Natural killer cell (primary cell): ENCODE results near the gene DEAF1. TPM values are rescaled to one million over a fixed set of nuclear protein-coding genes. Genes with fewer than 3 reads are reported as not detected.

Experiments
- ATAC-seq, 3 donors: fragments of 150-1000 bp in 2 of 3; fragments of 200-7000 bp in 1 of 3; cut with Tn5 transposase; 1 replicate in 1 of 3; 2 replicates in 2 of 3; pipeline ENCODE4 v1.10.0; 2021; ENCODE audit warnings: mild to moderate bottlenecking in 2 of 3, moderate library complexity in 2 of 3
- DNase-seq, 2 donors: peaks; one replicate each; pipeline versions ENCODE4 v3.0.0 to v3.0.0-alpha.2; 2013 to 2021; ENCODE audit warnings: mixed read lengths in 1 of 2
- H3K27ac ChIP-seq: one replicate; pipeline ENCODE4 v1.5.1; 2013; ENCODE audit warnings: mild to moderate bottlenecking, low read length
- H3K27me3 ChIP-seq: one replicate; pipeline ENCODE4 v1.6.1; 2013; ENCODE audit warnings: low read length; ENCODE audit not compliant: control insufficient read depth, insufficient read depth
- H3K36me3 ChIP-seq: one replicate; pipeline ENCODE4 v1.6.1; 2013; ENCODE audit warnings: low read length; ENCODE audit not compliant: control insufficient read depth, insufficient read depth
- H3K4me1 ChIP-seq: one replicate; pipeline ENCODE4 v1.6.1; 2013; ENCODE audit warnings: low read length; ENCODE audit not compliant: control insufficient read depth, insufficient read depth
- H3K4me3 ChIP-seq: one replicate; pipeline ENCODE4 v1.5.1; 2013; ENCODE audit warnings: low read length
- H3K9me3 ChIP-seq: one replicate; pipeline ENCODE4 v1.6.1; 2013; ENCODE audit warnings: low read length; ENCODE audit not compliant: control insufficient read depth, insufficient read depth
- H3K27ac Mint-ChIP-seq, 2 donors: one replicate each; pipeline ENCODE4 v1.8.0; 2022; ENCODE audit warnings: mild to moderate bottlenecking in 2 of 2, mixed read lengths in 2 of 2, moderate library complexity in 1 of 2
- H3K27me3 Mint-ChIP-seq, 2 donors: one replicate each; pipeline ENCODE4 v1.8.0; 2022; ENCODE audit warnings: low read depth in 2 of 2, mixed read lengths in 2 of 2
- H3K36me3 Mint-ChIP-seq: one replicate; pipeline ENCODE4 v1.8.0; 2022; ENCODE audit warnings: mixed read lengths
- H3K4me1 Mint-ChIP-seq, 2 donors: one replicate each; pipeline ENCODE4 v1.8.0; 2022; ENCODE audit warnings: mixed read lengths in 2 of 2
- H3K4me3 Mint-ChIP-seq: one replicate; pipeline ENCODE4 v1.8.0; 2022; ENCODE audit warnings: mild to moderate bottlenecking, moderate library complexity, mixed read lengths
- H3K9me3 Mint-ChIP-seq, 2 donors: one replicate each; pipeline ENCODE4 v1.8.0; 2022; ENCODE audit warnings: mixed read lengths in 2 of 2
- WGBS: methylation state at CpG from one replicate; pipeline ENCODE4 v1.1.7; 2013; ENCODE audit warnings: missing lambda C conversion rate; ENCODE audit not compliant: insufficient coverage; 5-methylcytosine and 5-hydroxymethylcytosine counted together
- intact Hi-C: fragments of 100-400 bp; cut with micrococcal nuclease; formaldehyde crosslinking; loops from one replicate; pipeline ENCODE4 v1.14.2; 2022
- total RNA-seq, 4 donors: library from RNA; stranded (reverse); fragments of 120-200 nt in 1 of 4; gene quantifications; one replicate each; pipeline versions ENCODE4 v1.2.3 to v1.2.4, GENCODE V29; 2013 to 2022
- TF ChIP-seq, protein P1 (sequence below): fragments of 200-600 bp; IDR thresholded peaks from one replicate; pipeline ENCODE4 v1.8.0; 2022; ENCODE audit warnings: antibody characterized with exemption

Gene DEAF1
- total RNA-seq, 3 donors from 2014 or later (not counting 1 experiment from before 2014, with no cell fraction given) = 25.9 to 26.9 (median 26.8) TPM

DNA sequence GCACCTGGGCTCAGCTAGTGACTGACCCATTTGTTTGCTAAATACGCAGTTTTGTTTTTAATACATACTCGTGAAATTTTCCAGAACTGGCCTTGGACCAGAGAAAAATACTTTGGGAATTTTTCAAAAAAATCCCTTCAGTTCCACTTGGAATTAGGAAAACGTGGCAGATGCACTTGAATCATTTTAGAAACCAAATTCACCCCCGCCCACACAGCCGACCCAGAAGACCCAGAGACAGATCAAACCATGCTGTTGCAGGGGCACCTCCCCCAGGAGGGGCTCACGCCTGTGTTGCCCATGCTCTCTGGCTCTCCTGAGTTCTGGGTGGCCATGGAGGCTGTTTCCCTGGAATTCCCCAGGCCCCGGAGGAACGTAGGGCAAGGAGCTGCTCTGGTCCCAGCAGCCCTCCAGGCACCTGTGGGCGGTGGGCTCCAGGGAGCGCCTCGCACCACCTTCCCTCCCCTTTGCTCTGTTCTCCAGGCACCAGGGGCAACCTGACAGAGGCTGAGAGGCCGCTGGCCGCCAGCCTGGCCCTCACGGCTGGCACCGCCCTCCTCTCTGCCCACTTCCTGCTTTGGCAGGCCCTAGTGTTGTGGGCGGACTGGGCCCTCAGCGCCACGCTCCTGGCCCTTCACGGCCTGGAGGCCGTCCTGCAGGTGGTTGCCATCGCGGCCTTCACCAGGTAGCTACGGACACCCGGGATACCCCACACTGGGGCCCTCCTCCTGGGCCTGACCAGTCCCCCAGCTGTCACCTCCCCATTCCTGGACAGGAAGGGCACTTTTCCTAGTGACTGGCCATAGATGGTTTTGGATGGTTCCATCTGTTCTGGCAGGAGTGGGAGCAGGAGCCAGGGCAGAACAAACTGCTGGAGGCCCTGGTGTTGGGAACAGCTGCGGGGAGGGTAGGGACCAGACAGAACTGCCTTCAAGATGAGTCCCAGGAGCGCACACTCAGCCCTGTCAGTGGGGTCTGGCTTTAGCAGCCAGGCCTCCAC is 7.7 kb upstream of the DEAF1 start:
- H3K27me3 ChIP-seq = peaks cover 10% of the 10 kb centered on the region
- H3K9me3 Mint-ChIP-seq = no peaks in the 10 kb centered on the region
- H3K27me3 Mint-ChIP-seq = peaks cover 0 to 8% of the 10 kb centered on the region in 2 donors
- H3K27ac ChIP-seq = peak overlapping the region; percentile 31
- 55% methylated on average over 26 of the region's 26 CpGs for WGBS
- peaks cover 6 to 13% of the 10 kb centered on the region in 2 donors for H3K4me1 Mint-ChIP-seq
- TF ChIP-seq, protein P1, sequence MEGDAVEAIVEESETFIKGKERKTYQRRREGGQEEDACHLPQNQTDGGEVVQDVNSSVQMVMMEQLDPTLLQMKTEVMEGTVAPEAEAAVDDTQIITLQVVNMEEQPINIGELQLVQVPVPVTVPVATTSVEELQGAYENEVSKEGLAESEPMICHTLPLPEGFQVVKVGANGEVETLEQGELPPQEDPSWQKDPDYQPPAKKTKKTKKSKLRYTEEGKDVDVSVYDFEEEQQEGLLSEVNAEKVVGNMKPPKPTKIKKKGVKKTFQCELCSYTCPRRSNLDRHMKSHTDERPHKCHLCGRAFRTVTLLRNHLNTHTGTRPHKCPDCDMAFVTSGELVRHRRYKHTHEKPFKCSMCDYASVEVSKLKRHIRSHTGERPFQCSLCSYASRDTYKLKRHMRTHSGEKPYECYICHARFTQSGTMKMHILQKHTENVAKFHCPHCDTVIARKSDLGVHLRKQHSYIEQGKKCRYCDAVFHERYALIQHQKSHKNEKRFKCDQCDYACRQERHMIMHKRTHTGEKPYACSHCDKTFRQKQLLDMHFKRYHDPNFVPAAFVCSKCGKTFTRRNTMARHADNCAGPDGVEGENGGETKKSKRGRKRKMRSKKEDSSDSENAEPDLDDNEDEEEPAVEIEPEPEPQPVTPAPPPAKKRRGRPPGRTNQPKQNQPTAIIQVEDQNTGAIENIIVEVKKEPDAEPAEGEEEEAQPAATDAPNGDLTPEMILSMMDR = no peak
- no peaks in the 10 kb centered on the region for H3K36me3 Mint-ChIP-seq
- peak overlapping the region in 1 of 2 donors; percentile 47 for H3K27ac Mint-ChIP-seq
- intact Hi-C loops = no loop called here
- no peak for DNase-seq
- H3K9me3 ChIP-seq = no peaks in the 10 kb centered on the region
- peaks cover 9% of the 10 kb centered on the region for H3K36me3 ChIP-seq
- H3K4me1 ChIP-seq = peaks cover 45% of the 10 kb centered on the region
- H3K4me3 ChIP-seq = no peak overlapping the region
- H3K4me3 Mint-ChIP-seq = no peak overlapping the region
- ATAC-seq = peak; percentile 56 to 82 (median 80)

DNA sequence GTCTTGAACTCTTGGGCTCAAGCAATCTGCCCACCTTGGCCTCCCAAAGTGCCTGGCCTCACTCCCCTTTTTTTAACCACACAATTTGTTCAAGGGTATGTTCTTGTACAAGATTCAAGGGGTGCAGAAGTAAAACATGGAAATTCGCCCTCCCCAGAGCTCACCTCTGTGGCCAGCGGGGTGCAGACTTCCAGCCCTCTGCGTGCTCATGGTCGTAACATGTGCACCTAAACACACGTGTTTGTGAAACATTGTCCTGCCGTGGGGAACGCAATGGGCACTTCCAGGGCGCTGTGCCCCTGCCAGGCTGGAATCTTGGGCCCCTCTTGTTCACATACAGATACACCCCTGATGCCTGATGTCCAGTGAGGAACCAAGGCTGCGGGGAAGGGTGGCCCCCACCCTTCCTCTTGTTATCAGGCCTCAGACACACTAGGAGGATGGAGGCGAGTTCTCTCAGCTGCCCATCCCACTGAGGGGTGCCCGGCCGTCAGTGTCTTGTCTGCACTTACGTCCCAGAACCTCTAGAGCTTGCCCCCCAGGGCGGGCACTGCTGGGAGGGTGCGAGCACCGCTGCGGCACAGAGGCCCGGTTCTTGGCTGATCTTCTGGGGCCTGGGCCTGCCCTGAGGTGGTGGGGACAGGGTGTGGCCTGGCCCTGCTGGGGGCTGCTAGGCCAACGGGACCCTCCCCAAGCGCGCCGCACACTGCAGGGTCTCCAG is 6.9 kb upstream of the DEAF1 start:
- TF ChIP-seq, protein P1 = no peak
- H3K36me3 Mint-ChIP-seq = no peaks in the 10 kb centered on the region
- no peak overlapping the region for H3K4me3 Mint-ChIP-seq
- H3K4me1 ChIP-seq = peaks cover 53% of the 10 kb centered on the region
- DNase-seq (no peak), ATAC-seq (no peak)
- H3K9me3 ChIP-seq = no peaks in the 10 kb centered on the region
- peaks cover 4% of the 10 kb centered on the region for H3K27me3 ChIP-seq
- no peak overlapping the region for H3K27ac Mint-ChIP-seq
- 96% methylated on average over 22 of the region's 22 CpGs for WGBS
- H3K27me3 Mint-ChIP-seq = no peaks in the 10 kb centered on the region
- no peak overlapping the region for H3K27ac ChIP-seq
- peaks cover 10 to 21% of the 10 kb centered on the region in 2 donors for H3K4me1 Mint-ChIP-seq
- intact Hi-C loops = no loop called here
- H3K36me3 ChIP-seq = peaks cover 9% of the 10 kb centered on the region
- no peak overlapping the region for H3K4me3 ChIP-seq
- no peaks in the 10 kb centered on the region for H3K9me3 Mint-ChIP-seq

DNA sequence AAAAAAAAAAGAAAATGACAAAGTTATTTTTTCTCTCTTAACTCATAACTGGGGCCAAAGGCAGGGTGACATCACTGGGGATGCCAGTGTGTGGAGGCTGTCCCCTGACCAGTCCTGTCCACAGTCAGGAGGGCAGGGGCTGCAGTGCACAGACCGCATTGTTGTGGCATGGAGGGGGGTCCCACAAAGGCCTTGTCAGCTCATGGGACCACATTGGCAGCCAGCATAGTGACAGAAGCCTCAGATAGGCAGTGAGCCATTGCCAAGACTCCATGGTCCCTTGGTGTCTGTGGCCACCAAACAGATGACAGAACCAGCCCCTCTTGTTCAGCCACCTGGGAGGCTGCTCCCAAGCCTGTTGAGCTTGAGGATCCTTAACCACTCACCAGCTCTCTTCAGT is 4.7 kb upstream of the DEAF1 start:
- Mint-ChIP-seq H3K4me1 (peaks cover 10 to 26% of the 10 kb centered on the region in 2 donors), H3K27me3 (no peaks in the 10 kb centered on the region), H3K27ac (no peak overlapping the region), H3K4me3 (no peak overlapping the region), H3K36me3 (no peaks in the 10 kb centered on the region), H3K9me3 (no peaks in the 10 kb centered on the region)
- no peaks in the 10 kb centered on the region for H3K9me3 ChIP-seq
- H3K27ac ChIP-seq = no peak overlapping the region
- H3K36me3 ChIP-seq = peaks cover 9% of the 10 kb centered on the region
- DNase-seq (no peak), ATAC-seq (no peak)
- TF ChIP-seq, protein P1 = no peak
- intact Hi-C loops = no loop called here
- H3K4me1 ChIP-seq = peaks cover 48% of the 10 kb centered on the region
- 94% methylated on average over 1 of the region's 1 CpG for WGBS
- H3K27me3 ChIP-seq = no peaks in the 10 kb centered on the region
- H3K4me3 ChIP-seq = no peak overlapping the region
